Thyroid gland (tissue), 4 donors: ENCODE measurements around the gene CACNA1D.

Experiments
- POLR2A ChIP-seq, 2 donors: fragments of 450-650 bp; IDR thresholded peaks; one replicate each; pipeline ENCODE4 v1.6.1; 2017; ENCODE audit warnings: antibody characterized with exemption in 2 of 2, mild to moderate bottlenecking in 2 of 2, moderate library complexity in 1 of 2
- TF ChIP-seq, protein P1 (sequence below), 6 experiments: fragments of 200-600 bp in 3 of 6; fragments of 450-650 bp in 3 of 6; sonication (generic) in 3 of 6; IDR thresholded peaks; one replicate each; pipeline ENCODE4 v1.5.1; 2016 to 2019; ENCODE audit warnings: antibody characterized with exemption in 6 of 6, mild to moderate bottlenecking in 2 of 6, inconsistent platforms in 1 of 6, moderate library complexity in 1 of 6

DNA sequence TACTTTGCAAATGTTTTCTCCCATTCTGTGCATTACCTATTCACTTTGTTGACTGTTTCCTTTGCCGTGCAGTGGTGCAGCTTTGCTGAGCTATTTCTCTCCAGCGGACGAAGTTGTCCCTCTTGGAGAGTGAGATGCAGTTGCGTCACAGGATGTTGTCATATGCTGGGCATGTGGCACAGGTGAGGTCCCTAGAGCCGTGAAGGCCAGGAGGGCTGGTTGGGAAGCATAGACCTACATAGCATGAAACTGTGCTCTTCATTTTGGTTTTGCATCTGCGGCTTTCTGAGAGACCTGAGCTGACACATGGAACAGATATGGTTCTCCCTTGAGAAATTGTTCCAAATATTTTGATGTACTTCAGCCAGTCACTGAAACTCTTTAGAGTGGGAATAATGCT, 108.5 kb downstream of the CACNA1D start:
- TF ChIP-seq, protein P1, sequence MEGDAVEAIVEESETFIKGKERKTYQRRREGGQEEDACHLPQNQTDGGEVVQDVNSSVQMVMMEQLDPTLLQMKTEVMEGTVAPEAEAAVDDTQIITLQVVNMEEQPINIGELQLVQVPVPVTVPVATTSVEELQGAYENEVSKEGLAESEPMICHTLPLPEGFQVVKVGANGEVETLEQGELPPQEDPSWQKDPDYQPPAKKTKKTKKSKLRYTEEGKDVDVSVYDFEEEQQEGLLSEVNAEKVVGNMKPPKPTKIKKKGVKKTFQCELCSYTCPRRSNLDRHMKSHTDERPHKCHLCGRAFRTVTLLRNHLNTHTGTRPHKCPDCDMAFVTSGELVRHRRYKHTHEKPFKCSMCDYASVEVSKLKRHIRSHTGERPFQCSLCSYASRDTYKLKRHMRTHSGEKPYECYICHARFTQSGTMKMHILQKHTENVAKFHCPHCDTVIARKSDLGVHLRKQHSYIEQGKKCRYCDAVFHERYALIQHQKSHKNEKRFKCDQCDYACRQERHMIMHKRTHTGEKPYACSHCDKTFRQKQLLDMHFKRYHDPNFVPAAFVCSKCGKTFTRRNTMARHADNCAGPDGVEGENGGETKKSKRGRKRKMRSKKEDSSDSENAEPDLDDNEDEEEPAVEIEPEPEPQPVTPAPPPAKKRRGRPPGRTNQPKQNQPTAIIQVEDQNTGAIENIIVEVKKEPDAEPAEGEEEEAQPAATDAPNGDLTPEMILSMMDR (IDR thresholded peaks at IDR 0.05): no peak
- no peak for TF ChIP-seq POLR2A (IDR thresholded peaks at IDR 0.05)
